Neuronal stem cell (in vitro differentiated cells): ENCODE measurements around the gene PHF12.

Experiments used
- DNase-seq: peaks from one replicate; pipeline ENCODE4 v3.0.0-alpha.2; 2013; ENCODE audit warnings: low spot score
- H2AFZ ChIP-seq: one replicate; pipeline ENCODE4 v1.6.1; 2013; ENCODE audit warnings: mild to moderate bottlenecking, low read length, inconsistent platforms
- H2AK5ac ChIP-seq: 2 replicates; pipeline ENCODE4 v1.6.1; 2013; ENCODE audit warnings: low read depth, mild to moderate bottlenecking, inconsistent platforms, low read length, moderate library complexity, mixed read lengths
- H2BK120ac ChIP-seq: 2 replicates; pipeline ENCODE4 v1.6.1; 2013; ENCODE audit warnings: low read depth, mild to moderate bottlenecking, inconsistent platforms, low read length, moderate library complexity, mixed read lengths
- H2BK12ac ChIP-seq: one replicate; pipeline ENCODE4 v1.6.1; 2013; ENCODE audit warnings: low read length, inconsistent platforms
- H2BK15ac ChIP-seq: 2 replicates; pipeline ENCODE4 v1.6.1; 2013; ENCODE audit warnings: mild to moderate bottlenecking, low read length, inconsistent platforms, mixed read lengths
- H2BK5ac ChIP-seq: one replicate; pipeline ENCODE4 v1.6.1; 2013; ENCODE audit warnings: inconsistent platforms, mild to moderate bottlenecking, low read length, moderate library complexity
- H3K14ac ChIP-seq: one replicate; pipeline ENCODE4 v1.6.1; 2013; ENCODE audit warnings: low read length, inconsistent platforms
- H3K18ac ChIP-seq: 2 replicates; pipeline ENCODE4 v1.6.1; 2013; ENCODE audit warnings: low read length, inconsistent platforms
- H3K23ac ChIP-seq: 2 replicates; pipeline ENCODE4 v1.6.1; 2013; ENCODE audit warnings: low read depth, mild to moderate bottlenecking, mixed read lengths, low read length, inconsistent platforms; ENCODE audit not compliant: poor library complexity
- H3K27ac ChIP-seq: replicated peaks from 3 replicates; pipeline ENCODE4 v1.5.1; 2013; ENCODE audit warnings: low read length, inconsistent platforms
- H3K27me3 ChIP-seq, 3 experiments: 2 replicates each; pipeline ENCODE4 v1.6.1; 2013; ENCODE audit warnings: low read length in 3 of 3, mild to moderate bottlenecking in 2 of 3, inconsistent platforms in 1 of 3, low read depth in 1 of 3, mixed read lengths in 1 of 3, moderate library complexity in 1 of 3; ENCODE audit not compliant: control insufficient read depth in 3 of 3, insufficient read depth in 3 of 3
- H3K36me3 ChIP-seq, 2 donors: replicated peaks in 1 of 2; 2 replicates each; pipeline ENCODE4 v1.6.1; 2013; ENCODE audit warnings: low read length in 2 of 2; ENCODE audit not compliant: control insufficient read depth in 2 of 2, insufficient read depth in 2 of 2
- H3K4ac ChIP-seq: 2 replicates; pipeline ENCODE4 v1.6.1; 2013; ENCODE audit warnings: inconsistent platforms, mild to moderate bottlenecking, low read length, moderate library complexity
- H3K4me1 ChIP-seq, 2 donors: 1 replicate in 1 of 2; 2 replicates in 1 of 2; pipeline ENCODE4 v1.6.1; 2013; ENCODE audit warnings: low read length in 2 of 2, low read depth in 1 of 2; ENCODE audit not compliant: control insufficient read depth in 2 of 2, insufficient read depth in 1 of 2
- H3K4me2 ChIP-seq: one replicate; pipeline ENCODE4 v1.6.1; 2013; ENCODE audit warnings: mild to moderate bottlenecking, low read length, inconsistent platforms; ENCODE audit not compliant: insufficient read depth, poor library complexity, severe bottlenecking
- H3K4me3 ChIP-seq, 2 donors: 2 replicates each; pipeline ENCODE4 v1.5.1; 2013; ENCODE audit warnings: low read length in 2 of 2, mild to moderate bottlenecking in 2 of 2, inconsistent platforms in 1 of 2, moderate library complexity in 1 of 2
- H3K79me1 ChIP-seq: one replicate; pipeline ENCODE4 v1.6.1; 2013; ENCODE audit warnings: low read depth, mild to moderate bottlenecking, inconsistent platforms, low read length, moderate library complexity
- H3K9ac ChIP-seq: one replicate; pipeline ENCODE4 v1.6.1; 2013; ENCODE audit warnings: mild to moderate bottlenecking, low read depth, low read length, inconsistent platforms; ENCODE audit not compliant: poor library complexity
- H3K9me3 ChIP-seq, 2 donors: replicated peaks in 1 of 2; 2 replicates each; pipeline versions ENCODE3 to v1.6.1; 2013; ENCODE audit warnings: low read length in 2 of 2, mild to moderate bottlenecking in 2 of 2, inconsistent platforms in 1 of 2, low read depth in 1 of 2, mixed read lengths in 1 of 2, moderate library complexity in 1 of 2; ENCODE audit not compliant: control insufficient read depth in 2 of 2, insufficient read depth in 1 of 2
- H4K8ac ChIP-seq: one replicate; pipeline ENCODE4 v1.6.1; 2013; ENCODE audit warnings: low read depth, mild to moderate bottlenecking, inconsistent platforms, low read length, moderate library complexity
- H4K91ac ChIP-seq: one replicate; pipeline ENCODE4 v1.6.1; 2013; ENCODE audit warnings: low read length, low read depth, mild to moderate bottlenecking, inconsistent platforms; ENCODE audit not compliant: poor library complexity
- WGBS, 2 donors: extraction: QIAGEN DNeasy Blood & Tissue Kit; methylation state at CpG; one replicate each; pipeline ENCODE4 v1.1.7; 2013; ENCODE audit warnings: missing lambda C conversion rate in 2 of 2, mixed read lengths in 1 of 2; ENCODE audit not compliant: insufficient read length in 2 of 2, insufficient replicate concordance in 1 of 2; ENCODE audit errors: extremely low coverage in 2 of 2; 5-methylcytosine and 5-hydroxymethylcytosine counted together

The PHF12 gene

DNA sequence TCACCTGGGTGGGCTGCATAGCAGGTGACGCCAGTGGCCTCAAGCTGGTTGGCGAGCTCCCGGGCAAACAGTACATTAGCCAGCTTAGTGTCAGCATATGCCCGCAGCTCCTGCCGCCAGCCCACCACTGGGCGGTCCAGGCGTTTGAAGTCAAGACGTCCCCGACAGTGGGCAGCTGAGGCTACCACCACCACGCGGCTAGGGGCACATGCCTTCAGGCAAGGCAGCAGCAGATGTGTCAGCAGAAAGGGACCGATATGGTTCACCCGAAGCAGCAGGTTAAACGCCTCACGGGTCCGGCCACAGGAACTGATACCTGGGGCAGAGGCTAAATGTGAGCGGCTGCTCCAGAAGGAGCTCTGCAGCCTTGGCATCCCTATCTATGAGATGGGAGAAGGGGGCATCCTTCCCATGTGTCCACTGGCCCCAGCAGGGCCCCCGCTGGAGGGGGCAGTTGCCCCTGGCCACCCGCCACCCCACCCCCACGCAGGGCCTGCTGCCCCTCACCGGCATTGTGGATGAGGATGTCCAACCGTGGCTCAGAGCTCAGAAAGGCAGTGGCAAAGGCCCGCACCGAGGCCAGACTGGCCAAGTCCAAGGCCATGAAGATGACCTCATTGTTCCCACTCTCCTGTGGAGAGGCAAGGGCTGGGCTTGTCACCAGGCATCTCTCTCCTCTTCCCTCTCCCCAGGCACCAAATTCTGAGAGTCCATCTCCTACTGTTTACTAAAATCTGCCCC lies 50.2 kb downstream of the PHF12 start:
- Histone ChIP-seq H4K91ac (no peak overlapping the region), H3K4me3 (peak overlapping the region in 1 of 2 donors; percentile 72)

DNA sequence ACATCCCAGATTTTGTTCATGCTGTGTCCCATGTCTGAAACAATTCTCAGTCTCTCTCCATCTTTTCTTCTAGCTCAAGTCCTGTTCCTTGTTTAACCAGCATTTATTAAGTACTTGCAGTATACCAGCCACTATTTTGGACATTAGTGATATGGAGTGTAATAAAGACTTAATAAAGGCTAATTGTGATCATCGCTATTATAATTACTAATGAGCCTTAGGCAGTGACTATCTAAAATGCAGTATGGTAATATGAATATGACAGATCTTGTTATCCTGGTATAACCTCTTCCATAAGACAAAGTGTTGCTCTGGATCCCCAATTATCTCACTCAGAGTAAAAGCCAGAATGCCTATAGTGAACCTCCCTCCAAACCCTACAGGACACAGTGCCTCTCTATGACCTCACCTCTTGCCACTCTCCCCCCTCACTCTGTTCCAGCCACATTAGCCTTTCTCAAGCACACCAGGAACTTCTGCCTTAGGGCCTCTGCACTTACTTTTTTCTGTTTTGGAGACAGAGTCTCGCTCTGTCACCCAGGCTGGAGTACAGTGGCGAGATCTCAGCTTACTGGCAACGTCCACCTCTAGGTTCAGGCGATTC lies 52.0 kb downstream of the PHF12 start:
- Histone ChIP-seq H2BK120ac (no peak overlapping the region), H3K27ac (no peak overlapping the region), H3K9me3 (no peaks in the 10 kb centered on the region), H3K27me3 (no peaks in the 10 kb centered on the region), H2BK12ac (no peak overlapping the region), H3K23ac (no peak overlapping the region), H3K18ac (no peak overlapping the region), H3K4ac (no peak overlapping the region), H3K4me2 (no peak overlapping the region), H4K8ac (no peak overlapping the region), H3K14ac (no peak overlapping the region), H4K91ac (no peak overlapping the region), H3K79me1 (no peaks in the 10 kb centered on the region), H2AK5ac (no peak overlapping the region), H2AFZ (no peak overlapping the region), H2BK5ac (no peak overlapping the region), H3K4me1 (peaks cover 8 to 12% of the 10 kb centered on the region in 2 donors), H3K4me3 (no peak overlapping the region), H2BK15ac (no peak overlapping the region), H3K36me3 (peaks cover 0 to 33% of the 10 kb centered on the region in 2 donors), H3K9ac (no peak overlapping the region)
- WGBS, 2 donors = no CpG with 5 or more reads among the region's 5 CpGs
- DNase-seq = no peak

More for the DNA sequence above, 50.2 kb downstream of the PHF12 start:
- Histone ChIP-seq H2BK5ac (no peak overlapping the region), H3K4me1 (peaks cover 4 to 8% of the 10 kb centered on the region in 2 donors), H3K27ac (no peak overlapping the region), H2AK5ac (peak overlapping the region; percentile 10), H2AFZ (no peak overlapping the region), H3K9ac (peak overlapping the region; percentile 2), H3K9me3 (no peaks in the 10 kb centered on the region), H3K18ac (no peak overlapping the region), H2BK120ac (no peak overlapping the region), H2BK12ac (no peak overlapping the region), H3K79me1 (no peaks in the 10 kb centered on the region), H3K27me3 (no peaks in the 10 kb centered on the region), H3K36me3 (peaks cover 2 to 43% of the 10 kb centered on the region in 2 donors), H3K23ac (no peak overlapping the region), H3K4ac (no peak overlapping the region), H4K8ac (no peak overlapping the region), H3K14ac (no peak overlapping the region), H2BK15ac (no peak overlapping the region), H3K4me2 (no peak overlapping the region)
- WGBS, 2 donors = no CpG with 5 or more reads among the region's 24 CpGs
- DNase-seq = no peak

DNA sequence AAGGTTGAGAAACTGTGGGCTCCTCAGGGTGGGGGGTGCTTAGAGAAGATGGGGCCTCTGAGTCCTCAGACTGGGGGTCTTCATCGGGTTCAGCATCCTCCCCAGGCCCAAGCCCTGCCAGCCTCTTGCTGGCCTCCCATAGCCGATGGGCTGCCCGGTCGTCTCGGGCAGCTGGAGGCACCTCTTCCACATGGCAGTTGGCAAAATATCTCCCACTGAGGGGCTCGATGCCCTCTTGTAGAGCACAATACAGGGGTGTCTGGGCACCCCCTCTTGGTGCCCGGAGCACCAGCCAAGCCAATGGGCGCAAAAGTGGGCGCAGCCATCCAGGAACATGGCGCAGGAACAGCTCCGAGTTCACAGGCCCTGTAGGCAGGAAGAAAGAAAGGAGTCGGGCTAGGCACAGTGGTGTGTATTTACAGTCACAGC lies 52.8 kb downstream of the PHF12 start:
- Histone ChIP-seq H3K23ac (no peak overlapping the region), H4K8ac (no peak overlapping the region)

DNA sequence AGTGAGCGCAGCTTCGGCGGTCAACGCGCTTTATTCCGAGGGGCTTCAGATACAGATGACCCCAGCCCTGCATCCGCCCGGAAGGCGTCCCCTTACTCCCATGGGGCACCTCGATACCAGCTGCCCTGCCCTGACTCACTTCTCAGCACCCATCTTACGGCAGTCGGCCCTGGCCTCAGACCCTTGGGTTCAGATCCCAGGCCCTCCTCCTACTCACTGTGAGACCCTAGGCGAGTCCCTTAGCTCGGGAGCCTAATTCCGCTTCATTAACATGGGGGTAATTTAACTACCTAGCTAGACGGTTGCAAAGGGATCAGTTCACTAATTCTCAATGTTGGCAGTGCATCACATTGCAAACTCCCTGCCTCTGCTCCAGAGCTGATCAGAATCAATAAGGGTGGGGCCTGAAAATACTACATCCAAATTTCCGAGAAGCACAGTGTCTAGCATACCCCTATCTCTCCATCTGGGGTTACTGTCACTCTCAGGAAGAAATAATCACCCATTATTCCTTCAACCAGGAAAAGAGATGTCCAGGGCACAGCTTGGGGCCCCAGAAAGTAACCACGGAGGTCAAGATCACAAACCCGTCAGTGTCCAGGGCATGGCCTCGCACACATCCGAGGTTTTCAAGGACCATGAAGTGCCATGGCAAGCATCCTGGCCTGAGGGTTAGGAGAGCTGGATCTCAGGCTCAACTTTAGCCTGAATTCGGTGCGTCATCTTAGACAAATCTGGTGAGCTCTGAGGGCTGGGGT lies 53.4 kb downstream of the PHF12 start:
- H3K9me3 ChIP-seq = no peaks in the 10 kb centered on the region
- no CpG with 5 or more reads among the region's 23 CpGs for WGBS, 2 donors
- no peak overlapping the region for H2BK12ac ChIP-seq
- H3K4ac ChIP-seq = no peak overlapping the region
- peaks cover under 1% of the 10 kb centered on the region for H3K79me1 ChIP-seq
- H2BK5ac ChIP-seq = no peak overlapping the region
- H3K14ac ChIP-seq = no peak overlapping the region
- H4K8ac ChIP-seq = no peak overlapping the region
- DNase-seq = peak; percentile 27
- H4K91ac ChIP-seq = no peak overlapping the region
- no peak overlapping the region for H2BK120ac ChIP-seq
- H3K9ac ChIP-seq = no peak overlapping the region
- H2AK5ac ChIP-seq = no peak overlapping the region
- peak overlapping the region; percentile 47 to 69 for H3K4me3 ChIP-seq
- no peak overlapping the region for H3K23ac ChIP-seq
- peak overlapping the region; percentile 52 for H3K4me2 ChIP-seq
- H3K18ac ChIP-seq = peak overlapping the region; percentile 90
- H3K36me3 ChIP-seq = peaks cover 0 to 37% of the 10 kb centered on the region in 2 donors
- H2BK15ac ChIP-seq = no peak overlapping the region
- H2AFZ ChIP-seq = peak overlapping the region; percentile 91
- H3K4me1 ChIP-seq = peaks cover 7 to 12% of the 10 kb centered on the region in 2 donors
- no peaks in the 10 kb centered on the region for H3K27me3 ChIP-seq
- H3K27ac ChIP-seq = peak overlapping the region; percentile 15

More for the DNA sequence above, 52.8 kb downstream of the PHF12 start:
- Histone ChIP-seq H3K4me2 (no peak overlapping the region), H3K79me1 (no peaks in the 10 kb centered on the region), H3K4me3 (no peak overlapping the region), H3K4me1 (peaks cover 8 to 12% of the 10 kb centered on the region in 2 donors), H3K9me3 (no peaks in the 10 kb centered on the region), H2BK12ac (no peak overlapping the region), H4K91ac (no peak overlapping the region), H2BK5ac (no peak overlapping the region), H3K27ac (no peak overlapping the region), H3K4ac (no peak overlapping the region), H3K27me3 (no peaks in the 10 kb centered on the region), H3K18ac (no peak overlapping the region), H3K36me3 (peaks cover 0 to 33% of the 10 kb centered on the region in 2 donors), H2BK120ac (no peak overlapping the region), H2AFZ (no peak overlapping the region), H2BK15ac (no peak overlapping the region), H2AK5ac (no peak overlapping the region), H3K14ac (no peak overlapping the region), H3K9ac (no peak overlapping the region)
- no peak for DNase-seq
- WGBS, 2 donors = no CpG with 5 or more reads among the region's 12 CpGs
